Panc1 (cell line): ENCODE results near the gene PI4K2B. TPM values are rescaled to one million over a fixed set of nuclear protein-coding genes. Genes with fewer than 3 reads are reported as not detected.

Experiments
- ATAC-seq: fragments of 200-7000 bp; cut with Tn5 transposase; 2 replicates; pipeline ENCODE4 v1.9.1; 2020; ENCODE audit warnings: mild to moderate bottlenecking, moderate library complexity
- BruUV-seq: library from RNA; stranded (reverse); fragments of 400-500 nt; replicated peaks from 2 replicates; lab custom pipeline; 2021; lab: Mats Ljungman, UMichigan
- CTCF ChIA-PET: fragments of 300-600 bp; sonication (Branson Sonifier 250); formaldehyde crosslinking; loops from one replicate; lab custom pipeline; 2022; ENCODE audit warnings: antibody characterized with exemption; lab: Charles Lee
- POLR2A ChIA-PET: fragments of 300-600 bp; sonication (Branson Sonifier 250); formaldehyde crosslinking; loops from one replicate; lab custom pipeline; 2022; ENCODE audit warnings: antibody characterized with exemption; lab: Charles Lee
- DNase-seq: peaks from one replicate; pipeline ENCODE4 v3.0.0-alpha.2; 2010; ENCODE audit warnings: low read depth, low spot score
- H3K27ac ChIP-seq: 2 replicates; pipeline ENCODE4 v1.5.1; 2011; ENCODE audit warnings: mild to moderate bottlenecking, low read length, inconsistent platforms
- H3K27me3 ChIP-seq: fragments of 200-500 bp; sonication (Bioruptor generic); 2 replicates; pipeline ENCODE4 v1.6.0; 2014; ENCODE audit warnings: low read length, inconsistent platforms; ENCODE audit not compliant: control insufficient read depth, insufficient read depth
- H3K36me3 ChIP-seq: fragments of 200-500 bp; sonication (Bioruptor generic); 2 replicates; pipeline ENCODE4 v1.5.1; 2014; ENCODE audit warnings: inconsistent platforms, mild to moderate bottlenecking, low read length, moderate library complexity; ENCODE audit not compliant: control insufficient read depth, insufficient read depth
- H3K4me1 ChIP-seq: 2 replicates; pipeline ENCODE4 v1.5.1; 2011; ENCODE audit warnings: inconsistent platforms, mild to moderate bottlenecking, low read length, moderate library complexity; ENCODE audit not compliant: control insufficient read depth, insufficient read depth
- H3K4me3 ChIP-seq, 2 experiments: 2 replicates each; pipeline ENCODE4 v1.5.1; 2011 to 2012; ENCODE audit warnings: low read depth in 2 of 2, low read length in 2 of 2, mild to moderate bottlenecking in 2 of 2, inconsistent platforms in 1 of 2, moderate library complexity in 1 of 2
- H3K9me3 ChIP-seq: fragments of 200-500 bp; sonication (Bioruptor generic); 2 replicates; pipeline ENCODE4 v1.5.1; 2014; ENCODE audit warnings: low read depth, mild to moderate bottlenecking, inconsistent platforms, low read length, moderate library complexity; ENCODE audit not compliant: control insufficient read depth, insufficient read depth
- CTCF ChIP-seq: fragments of 450-650 bp; IDR thresholded peaks from 2 replicates; pipeline ENCODE4 v1.5.1; 2017; ENCODE audit warnings: mild to moderate bottlenecking
- POLR2AphosphoS5 ChIP-seq: IDR thresholded peaks from 2 replicates; pipeline ENCODE4 v1.6.1; 2012; ENCODE audit warnings: mild to moderate bottlenecking, low read depth, low read length, moderate library complexity
- REST ChIP-seq, 2 experiments: IDR thresholded peaks; 2 replicates each; pipeline ENCODE4 v1.6.1; 2011 to 2012; ENCODE audit warnings: low read depth in 2 of 2, control low read depth in 1 of 2, low read length in 1 of 2, mild to moderate bottlenecking in 1 of 2, moderate library complexity in 1 of 2; ENCODE audit not compliant: insufficient read depth in 1 of 2
- SIN3A ChIP-seq: IDR thresholded peaks from 2 replicates; pipeline ENCODE4 v1.6.1; 2012; ENCODE audit warnings: low read depth, mild to moderate bottlenecking, low read length, moderate library complexity, borderline replicate concordance; ENCODE audit not compliant: insufficient read depth
- TCF7L2 ChIP-seq: IDR thresholded peaks from 2 replicates; pipeline ENCODE4 v1.6.1; 2011; ENCODE audit warnings: mild to moderate bottlenecking, low read depth, low read length, inconsistent platforms
- in situ Hi-C: cut with HindIII; loops from 2 replicates; pipeline ENCODE4 v1.10.0; 2016; ENCODE audit warnings: low sequenced_read_pairs, low pct_unique_long_range_greater_than_20kb
- intact Hi-C: fragments of 100-400 bp; cut with micrococcal nuclease; formaldehyde crosslinking; loops from one replicate; pipeline ENCODE4 v1.10.0; 2022; ENCODE audit not compliant: unreplicated experiment
- total RNA-seq: library from RNA; stranded (reverse); gene quantifications from one replicate; pipeline ENCODE4 v1.2.1, GENCODE V29; 2021; ENCODE audit not compliant: unreplicated experiment

PI4K2B gene
- total RNA-seq, 1 experiment from 2014 or later: 9.6 TPM

- ChIA-PET CTCF (no interaction called here), POLR2A (no interaction called here)
- intact Hi-C loops: no loop called here
- H3K4me1 ChIP-seq: no peaks in the 10 kb centered on the region
- DNase-seq (no peak), ATAC-seq (no peak)
- no peak overlapping the region for H3K4me3 ChIP-seq
- H3K9me3 ChIP-seq: no peaks in the 10 kb centered on the region
- no TSS peak for BruUV-seq
- no peaks in the 10 kb centered on the region for H3K36me3 ChIP-seq
- no peaks in the 10 kb centered on the region for H3K27me3 ChIP-seq
- H3K27ac ChIP-seq: no peak overlapping the region
- no peak for TF ChIP-seq CTCF
- in situ Hi-C loops: no loop called here
Observed at GRCh38 chr4:25271866-25272265, 38.0 kb downstream of the PI4K2B start.

- POLR2A ChIA-PET: no interaction called here
- no peaks in the 10 kb centered on the region for H3K9me3 ChIP-seq
- intact Hi-C loops: no loop called here
- in situ Hi-C loops: no loop called here
- no peaks in the 10 kb centered on the region for H3K27me3 ChIP-seq
- DNase-seq (no peak), ATAC-seq (no peak)
- no peak overlapping the region for H3K27ac ChIP-seq
- CTCF ChIA-PET: no interaction called here
- no peak for TF ChIP-seq CTCF
- no peak for TF ChIP-seq TCF7L2
- TF ChIP-seq SIN3A: no peak
- TF ChIP-seq POLR2AphosphoS5: no peak
- TF ChIP-seq REST (IDR thresholded peaks at IDR 0.05; ENCODE audit: insufficient read depth in 1 of 2, low read depth in 2 of 2, low read length in 1 of 2): no peak
- H3K36me3 ChIP-seq: no peaks in the 10 kb centered on the region
- H3K4me1 ChIP-seq: no peaks in the 10 kb centered on the region
- no peak overlapping the region for H3K4me3 ChIP-seq
- no TSS peak for BruUV-seq
Observed at GRCh38 chr4:25280210-25280609, 46.4 kb downstream of the PI4K2B start.

- Histone ChIP-seq H3K9me3 (no peaks in the 10 kb centered on the region), H3K27me3 (no peaks in the 10 kb centered on the region), H3K4me3 (no peak overlapping the region), H3K36me3 (no peaks in the 10 kb centered on the region), H3K4me1 (no peaks in the 10 kb centered on the region), H3K27ac (no peak overlapping the region)
- CTCF ChIA-PET: no interaction called here
- in situ Hi-C loops (no loop called here), intact Hi-C loops (no loop called here)
- no peak for TF ChIP-seq REST (IDR thresholded peaks at IDR 0.05; ENCODE audit: insufficient read depth in 1 of 2, low read depth in 2 of 2, low read length in 1 of 2)
- TF ChIP-seq CTCF: no peak
- TF ChIP-seq POLR2AphosphoS5: no peak
- no peak for TF ChIP-seq TCF7L2
- no peak for TF ChIP-seq SIN3A
- ATAC-seq (no peak), DNase-seq (no peak)
- no TSS peak for BruUV-seq
- POLR2A ChIA-PET: no interaction called here
Observed at GRCh38 chr4:25283948-25284347, 50.1 kb downstream of the PI4K2B start.
